ENCODE measurements around the gene TCERG1. TPM values are rescaled to one million over a fixed set of nuclear protein-coding genes. Genes with fewer than 3 reads are reported as not detected.

TCERG1 gene
- total RNA-seq (2014; rRNA removed; shearing (Covaris generic)): 75.6 and 94.8 TPM in 2 replicates
- polyA plus RNA-seq (2014; cell fraction: nucleus; rRNA removed): 183 and 287 TPM in 2 replicates

- DNase-seq (ENCODE audit: extremely low read depth, low read depth): peak; percentile 100
Observed at GRCh38 chr5:146446861-146447733, at the start of gene TCERG1. Gene TCERG1, plus strand, starts transcription at chr5:146447333. Its CDS starts 17 bp downstream, at chr5:146447350.

- DNase-seq (ENCODE audit: extremely low read depth, low read depth): no peak
Observed at GRCh38 chr5:146398826-146399225, 48.3 kb upstream of the TCERG1 start.

- no peak for DNase-seq (ENCODE audit: extremely low read depth, low read depth)
Observed at GRCh38 chr5:146399481-146399880, 47.7 kb upstream of the TCERG1 start.

- DNase-seq (ENCODE audit: extremely low read depth, low read depth): no peak
Observed at GRCh38 chr5:146400201-146400600, 46.9 kb upstream of the TCERG1 start.

GRCh38 chr5:146401021-146401420, 46.1 kb upstream of the TCERG1 start:
- DNase-seq (ENCODE audit: extremely low read depth, low read depth): no peak

- DNase-seq (ENCODE audit: extremely low read depth, low read depth): no peak
Observed at GRCh38 chr5:146402949-146403348, 44.2 kb upstream of the TCERG1 start.

GRCh38 chr5:146409054-146409671, 38.0 kb upstream of the TCERG1 start:
- DNase-seq (ENCODE audit: extremely low read depth, low read depth): no peak

- no peak for DNase-seq (ENCODE audit: extremely low read depth, low read depth)
Observed at GRCh38 chr5:146410272-146410671, 36.9 kb upstream of the TCERG1 start.

- no peak for DNase-seq (ENCODE audit: extremely low read depth, low read depth)
Observed at GRCh38 chr5:146419696-146420095, 27.4 kb upstream of the TCERG1 start.

GRCh38 chr5:146425023-146425422, 22.1 kb upstream of the TCERG1 start:
- DNase-seq (ENCODE audit: extremely low read depth, low read depth): no peak

GRCh38 chr5:146426305-146426704, 20.8 kb upstream of the TCERG1 start:
- DNase-seq (ENCODE audit: extremely low read depth, low read depth): no peak

- peak; percentile 44 for DNase-seq (ENCODE audit: extremely low read depth, low read depth)
Observed at GRCh38 chr5:146426853-146427618, 20.1 kb upstream of the TCERG1 start.

GRCh38 chr5:146427619-146427997, 19.5 kb upstream of the TCERG1 start:
- no peak for DNase-seq (ENCODE audit: extremely low read depth, low read depth)

GRCh38 chr5:146428658-146429057, 18.5 kb upstream of the TCERG1 start:
- no peak for DNase-seq (ENCODE audit: extremely low read depth, low read depth)

GRCh38 chr5:146440353-146440752, 6.8 kb upstream of the TCERG1 start:
- no peak for DNase-seq (ENCODE audit: extremely low read depth, low read depth)

GRCh38 chr5:146440870-146441495, 6.2 kb upstream of the TCERG1 start:
- no peak for DNase-seq (ENCODE audit: extremely low read depth, low read depth)

GRCh38 chr5:146441896-146442295, 5.2 kb upstream of the TCERG1 start:
- no peak for DNase-seq (ENCODE audit: extremely low read depth, low read depth)

- peak; percentile 17 for DNase-seq (ENCODE audit: extremely low read depth, low read depth)
Observed at GRCh38 chr5:146447734-146448380, 724 bp downstream of the TCERG1 start.

GRCh38 chr5:146448783-146449519, 1.8 kb downstream of the TCERG1 start:
- DNase-seq (ENCODE audit: extremely low read depth, low read depth): no peak

GRCh38 chr5:146450002-146450401, 2.9 kb downstream of the TCERG1 start:
- no peak for DNase-seq (ENCODE audit: extremely low read depth, low read depth)

Measured in NCI-H460 (cell line).